Measurements from ENCODE around the gene PLSCR1.

The PLSCR1 gene, protein sequence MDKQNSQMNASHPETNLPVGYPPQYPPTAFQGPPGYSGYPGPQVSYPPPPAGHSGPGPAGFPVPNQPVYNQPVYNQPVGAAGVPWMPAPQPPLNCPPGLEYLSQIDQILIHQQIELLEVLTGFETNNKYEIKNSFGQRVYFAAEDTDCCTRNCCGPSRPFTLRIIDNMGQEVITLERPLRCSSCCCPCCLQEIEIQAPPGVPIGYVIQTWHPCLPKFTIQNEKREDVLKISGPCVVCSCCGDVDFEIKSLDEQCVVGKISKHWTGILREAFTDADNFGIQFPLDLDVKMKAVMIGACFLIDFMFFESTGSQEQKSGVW

DNA sequence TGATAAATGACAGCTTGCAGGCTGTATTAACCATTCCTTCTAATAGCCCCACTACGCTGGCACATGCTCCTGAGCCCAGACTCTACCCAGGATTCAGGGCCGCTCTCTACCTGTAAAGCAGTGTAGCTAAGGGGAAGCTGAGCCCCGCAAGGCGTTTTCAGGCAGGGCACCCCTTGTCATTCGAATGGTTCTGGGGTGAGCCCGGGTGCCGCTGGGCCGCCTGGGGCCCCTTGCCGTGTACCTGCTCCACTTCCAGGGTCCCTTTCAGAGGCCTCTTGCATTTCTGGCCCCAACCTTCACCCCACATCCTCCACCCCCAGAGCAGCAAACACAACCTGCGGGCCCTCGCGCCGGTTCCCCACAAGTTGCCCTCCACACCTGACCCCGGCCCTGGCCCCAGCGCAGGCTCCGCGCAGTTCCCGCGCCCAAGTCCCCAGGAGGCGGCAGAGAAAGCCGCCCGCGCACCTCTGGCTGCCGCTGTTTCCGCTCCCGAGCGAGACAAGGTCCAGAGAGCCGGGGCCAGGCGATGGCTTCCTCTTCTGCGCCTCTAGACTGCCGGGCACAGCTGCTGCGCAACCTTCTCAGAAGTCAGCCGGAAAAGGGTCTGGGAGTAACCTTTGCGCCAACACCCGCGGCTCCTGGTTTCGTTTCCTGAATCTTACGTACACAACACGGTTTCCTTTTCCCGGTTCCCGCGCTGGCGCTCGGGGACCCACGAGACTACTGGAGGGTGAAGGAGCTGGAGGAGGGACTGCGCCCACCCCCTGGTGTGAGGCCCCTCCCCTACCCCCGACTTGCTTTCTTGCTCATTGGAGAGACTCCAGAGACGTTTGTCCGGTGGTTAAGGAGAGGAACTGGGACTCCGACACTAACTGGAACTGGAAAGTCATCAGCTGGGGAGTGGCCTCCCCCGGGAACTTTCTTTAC is at the start of gene PLSCR1:
PLSCR1 (minus strand) TSS at position 606 of the 927 bp plus-strand sequence. CDS start 8,055 bp downstream, outside the sequence.
- peak; percentile 38 to 80 (median 41) for DNase-seq (ENCODE audit: low read depth in 3 of 3)

DNA sequence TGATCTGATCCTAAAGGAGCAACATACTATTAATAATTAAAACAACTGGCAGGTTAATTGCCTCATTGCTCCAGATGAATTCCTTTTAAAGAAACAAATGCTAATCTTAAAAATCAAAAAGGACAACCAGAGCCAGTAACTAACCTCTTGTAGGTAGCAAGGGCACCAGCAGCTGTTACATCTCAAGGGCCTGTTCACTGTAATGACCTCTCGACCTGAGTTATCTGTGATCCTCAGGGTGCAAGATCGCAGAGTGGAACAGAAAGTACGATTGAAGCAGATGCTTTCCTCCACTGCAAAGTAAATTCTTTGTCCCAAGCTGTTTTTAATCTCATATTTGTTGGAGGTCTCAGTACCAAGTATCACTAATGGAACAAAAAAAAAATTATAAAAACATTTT is 49.4 kb upstream of the PLSCR1 start:
- no peak for DNase-seq (ENCODE audit: low read depth in 3 of 3)

- no peak for DNase-seq (ENCODE audit: low read depth in 3 of 3)
These were observed 46.1 kb upstream of the PLSCR1 start for GRCh38 chr3:146590521-146590920.

- DNase-seq (ENCODE audit: low read depth in 3 of 3): no peak
These were observed 45.6 kb upstream of the PLSCR1 start for GRCh38 chr3:146589899-146590508.

GRCh38 chr3:146585156-146585555 is 40.7 kb upstream of the PLSCR1 start:
- DNase-seq (ENCODE audit: low read depth in 3 of 3): no peak

DNA sequence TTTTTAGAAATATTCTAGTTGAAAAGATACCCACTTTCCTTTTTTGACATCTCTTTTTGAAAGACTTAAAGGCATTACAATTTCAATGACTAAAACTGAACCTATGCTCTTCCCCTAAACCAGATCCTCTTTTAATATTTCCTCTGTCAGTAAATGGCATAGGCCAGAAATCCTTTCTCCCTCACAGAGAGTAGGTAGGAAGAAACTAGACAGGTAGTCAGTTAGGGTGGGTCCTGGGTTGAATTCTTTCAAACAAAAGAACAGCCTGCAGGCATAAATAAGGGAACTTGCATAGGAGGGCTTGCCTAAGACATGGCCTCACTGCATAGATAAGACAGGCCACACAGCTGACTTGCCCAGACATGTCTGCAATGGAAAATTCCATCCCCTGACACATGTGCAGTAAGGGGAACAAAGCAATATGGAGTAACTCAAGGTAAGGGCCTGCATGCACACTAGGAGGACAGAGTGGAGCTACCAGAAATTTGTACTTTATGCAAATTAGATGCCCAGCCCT is 37.6 kb upstream of the PLSCR1 start:
- no peak for DNase-seq (ENCODE audit: low read depth in 3 of 3)

GRCh38 chr3:146581080-146581601 is 36.7 kb upstream of the PLSCR1 start:
- DNase-seq (ENCODE audit: low read depth in 3 of 3): no peak

- peak in 1 of 3 experiments; percentile 13 for DNase-seq (ENCODE audit: low read depth in 3 of 3)
These were observed 33.3 kb upstream of the PLSCR1 start for GRCh38 chr3:146577662-146578061.

DNA sequence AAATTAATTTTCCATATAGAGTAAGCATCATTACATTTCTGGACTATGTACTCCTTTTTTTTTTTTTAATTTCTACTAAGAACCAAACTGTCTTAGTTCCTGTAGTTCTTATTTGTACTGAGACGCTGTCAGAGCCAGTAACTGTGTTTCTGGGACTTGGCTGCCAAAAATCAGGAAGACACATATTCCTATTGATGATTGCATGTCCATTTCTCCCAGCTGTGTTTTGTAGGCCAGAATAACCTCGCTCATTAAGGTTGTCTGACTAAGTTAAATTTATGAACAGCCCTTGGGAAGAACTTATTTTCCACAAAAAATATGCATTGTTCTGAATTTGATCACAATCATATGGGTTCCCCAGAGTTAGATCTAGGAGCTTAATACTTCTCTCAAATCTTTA is 31.2 kb upstream of the PLSCR1 start:
- DNase-seq (ENCODE audit: low read depth in 3 of 3): no peak

DNA sequence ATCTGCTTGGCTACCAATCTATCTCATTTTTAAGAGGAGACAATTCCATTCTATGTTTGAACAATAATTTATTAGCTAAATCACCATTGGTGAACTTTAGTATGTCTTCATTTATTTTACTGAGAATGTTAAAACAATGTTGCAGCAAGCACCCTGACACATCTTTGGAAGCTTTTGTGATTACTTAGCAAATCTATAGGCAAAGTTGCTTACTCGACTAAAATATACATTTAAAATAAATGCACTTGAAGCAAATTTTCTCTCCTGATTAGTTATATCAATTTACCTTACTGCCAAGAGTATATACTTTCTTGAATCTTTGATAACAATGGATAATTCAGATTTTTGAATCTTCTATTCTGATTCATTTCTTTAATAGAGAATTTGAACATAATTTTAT is 29.8 kb upstream of the PLSCR1 start:
- DNase-seq (ENCODE audit: low read depth in 3 of 3): no peak

GRCh38 chr3:146569314-146569713 is 24.9 kb upstream of the PLSCR1 start:
- no peak for DNase-seq (ENCODE audit: low read depth in 3 of 3)

- DNase-seq (ENCODE audit: low read depth in 3 of 3): no peak
These were observed 21.7 kb upstream of the PLSCR1 start for GRCh38 chr3:146566138-146566537.

- no peak for DNase-seq (ENCODE audit: low read depth in 3 of 3)
These were observed 17.5 kb upstream of the PLSCR1 start for GRCh38 chr3:146561879-146562278.

GRCh38 chr3:146561463-146561862 is 17.1 kb upstream of the PLSCR1 start:
- DNase-seq (ENCODE audit: low read depth in 3 of 3): no peak

- no peak for DNase-seq (ENCODE audit: low read depth in 3 of 3)
These were observed 16.3 kb upstream of the PLSCR1 start for GRCh38 chr3:146560678-146561077.

DNA sequence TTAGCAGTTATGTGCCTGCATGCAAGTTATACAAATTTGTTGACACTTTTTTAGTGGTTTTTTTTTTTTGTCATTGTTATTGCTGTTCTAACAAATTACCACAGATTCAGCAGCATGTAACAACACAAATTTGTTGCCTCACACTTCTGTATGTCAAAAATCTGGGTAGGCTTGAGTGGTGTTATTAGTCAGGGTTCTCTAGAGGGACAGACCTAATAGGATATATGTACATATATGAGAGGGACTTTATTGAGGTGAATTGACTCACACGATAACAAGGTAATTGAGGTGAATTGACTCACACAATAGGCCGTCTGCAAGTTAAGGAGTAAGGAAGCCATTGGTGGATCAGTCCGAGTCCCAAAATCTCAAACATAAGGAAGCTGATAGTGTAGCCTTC is 15.0 kb upstream of the PLSCR1 start:
- DNase-seq (ENCODE audit: low read depth in 3 of 3): no peak

GRCh38 chr3:146558781-146559180 is 14.4 kb upstream of the PLSCR1 start:
- DNase-seq (ENCODE audit: low read depth in 3 of 3): no peak

GRCh38 chr3:146557745-146558144 is 13.3 kb upstream of the PLSCR1 start:
- DNase-seq (ENCODE audit: low read depth in 3 of 3): no peak

- DNase-seq (ENCODE audit: low read depth in 3 of 3): no peak
These were observed 10.9 kb upstream of the PLSCR1 start for GRCh38 chr3:146555311-146555710.

GRCh38 chr3:146554151-146554760 is 9.8 kb upstream of the PLSCR1 start:
- DNase-seq (ENCODE audit: low read depth in 3 of 3): no peak

DNA sequence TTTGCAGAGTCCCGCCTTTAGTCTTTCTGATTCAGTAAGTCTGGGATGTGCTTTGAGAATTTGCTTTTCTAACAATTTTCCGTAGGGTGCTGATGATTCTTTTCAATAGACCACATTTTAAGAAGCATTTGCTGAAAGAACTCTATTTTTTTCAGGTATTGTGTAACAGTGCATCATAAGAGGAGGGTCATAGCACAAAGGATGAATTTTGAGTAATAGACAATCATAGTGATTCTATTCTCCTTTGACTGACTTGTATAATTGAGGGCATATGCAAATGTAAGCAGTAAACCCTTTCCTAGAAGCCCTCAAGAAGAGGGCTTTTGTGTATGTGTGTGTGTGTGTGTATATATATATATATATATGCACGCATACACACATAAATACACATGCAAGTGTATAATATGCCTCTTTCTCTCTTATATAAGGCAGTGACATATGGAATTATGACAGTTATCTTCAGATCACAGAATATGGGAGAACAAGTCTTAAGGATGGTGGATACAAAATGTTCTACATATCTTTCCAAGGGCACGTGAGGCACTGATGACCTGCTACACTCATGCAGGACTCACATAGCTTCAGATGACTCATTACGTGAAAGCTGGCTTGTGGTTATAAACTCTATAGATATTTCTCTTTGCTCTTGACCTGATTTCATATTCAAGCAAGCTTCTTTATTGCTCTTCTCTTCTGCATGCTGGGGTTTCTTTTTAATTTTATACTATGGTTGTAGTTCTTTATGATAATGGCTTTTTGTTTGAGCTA is 6.5 kb upstream of the PLSCR1 start:
- DNase-seq (ENCODE audit: low read depth in 3 of 3): no peak

Data from stimulated activated CD4-positive, alpha-beta T cell treated with anti-CD3 and anti-CD28 coated beads, TNF-alpha, amount 100 ng/mL, for 24 hours (primary cell).